Chondrocyte (in vitro differentiated cells): ENCODE results near the gene PTPRC. TPM values are rescaled to one million over a fixed set of nuclear protein-coding genes. Genes with fewer than 3 reads are reported as not detected.

Experiments
- DNase-seq: peaks from one replicate; pipeline ENCODE4 v3.0.0; 2021; ENCODE audit warnings: mixed read lengths, low spot score
- H3K27ac Mint-ChIP-seq: one replicate; pipeline ENCODE4 v1.8.0; 2021; ENCODE audit warnings: mild to moderate bottlenecking, moderate library complexity, mixed read lengths; ENCODE audit not compliant: unreplicated experiment
- H3K27me3 Mint-ChIP-seq: 2 replicates; pipeline ENCODE4 v1.8.0; 2021; ENCODE audit warnings: low read depth, mixed read lengths
- H3K36me3 Mint-ChIP-seq: 2 replicates; pipeline ENCODE4 v1.8.0; 2021; ENCODE audit warnings: low read depth, mixed read lengths
- H3K4me1 Mint-ChIP-seq: 2 replicates; pipeline ENCODE4 v1.8.0; 2021; ENCODE audit warnings: low read depth, mild to moderate bottlenecking, mixed read lengths
- H3K4me3 Mint-ChIP-seq: one replicate; pipeline ENCODE4 v1.8.0; 2021; ENCODE audit warnings: mild to moderate bottlenecking, moderate library complexity, mixed read lengths; ENCODE audit not compliant: unreplicated experiment
- H3K9me3 Mint-ChIP-seq: 2 replicates; pipeline ENCODE4 v1.8.0; 2021; ENCODE audit warnings: low read depth, mixed read lengths
- CTCF ChIP-seq: fragments of 200-600 bp; sonication (generic); IDR thresholded peaks from 2 replicates; pipeline ENCODE4 v1.5.0; 2021; ENCODE audit warnings: antibody characterized with exemption, mild to moderate bottlenecking, moderate library complexity
- total RNA-seq: library from RNA; stranded (reverse); gene quantifications from 3 replicates; pipeline ENCODE4 v1.2.1, GENCODE V29; 2021

The PTPRC gene
- total RNA-seq, 1 donor from 2014 or later = not detected

- H3K4me1 Mint-ChIP-seq = peaks cover 19% of the 10 kb centered on the region
- no peak overlapping the region for H3K27ac Mint-ChIP-seq
- no peaks in the 10 kb centered on the region for H3K36me3 Mint-ChIP-seq
- H3K27me3 Mint-ChIP-seq = no peaks in the 10 kb centered on the region
- DNase-seq = no peak
- no peak overlapping the region for H3K4me3 Mint-ChIP-seq
- no peaks in the 10 kb centered on the region for H3K9me3 Mint-ChIP-seq
- no peak for TF ChIP-seq CTCF
Observed at GRCh38 chr1:198612471-198613260, 26.2 kb upstream of the PTPRC start.

DNA sequence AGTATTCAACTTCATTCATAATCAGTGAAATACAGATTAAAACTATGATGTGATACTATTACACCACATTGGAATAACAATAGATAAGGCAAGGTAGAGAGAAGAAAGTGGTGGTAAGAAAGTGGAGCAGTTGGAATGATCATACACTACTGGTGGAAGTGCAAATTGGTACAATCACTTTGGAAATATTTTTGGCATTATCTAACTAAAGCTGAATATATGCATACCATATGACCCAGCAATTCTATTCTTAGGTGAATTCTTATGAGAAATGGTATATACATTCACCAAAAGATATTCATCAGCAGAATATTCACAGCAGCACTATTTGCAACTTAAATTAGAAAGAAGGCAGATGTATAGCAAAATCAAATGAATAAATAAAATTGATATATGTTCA is 21.4 kb upstream of the PTPRC start:
- Mint-ChIP-seq H3K27ac (no peak overlapping the region), H3K4me3 (no peak overlapping the region), H3K36me3 (no peaks in the 10 kb centered on the region), H3K9me3 (no peaks in the 10 kb centered on the region), H3K27me3 (no peaks in the 10 kb centered on the region), H3K4me1 (no peaks in the 10 kb centered on the region)
- DNase-seq = no peak
- TF ChIP-seq CTCF = no peak

DNA sequence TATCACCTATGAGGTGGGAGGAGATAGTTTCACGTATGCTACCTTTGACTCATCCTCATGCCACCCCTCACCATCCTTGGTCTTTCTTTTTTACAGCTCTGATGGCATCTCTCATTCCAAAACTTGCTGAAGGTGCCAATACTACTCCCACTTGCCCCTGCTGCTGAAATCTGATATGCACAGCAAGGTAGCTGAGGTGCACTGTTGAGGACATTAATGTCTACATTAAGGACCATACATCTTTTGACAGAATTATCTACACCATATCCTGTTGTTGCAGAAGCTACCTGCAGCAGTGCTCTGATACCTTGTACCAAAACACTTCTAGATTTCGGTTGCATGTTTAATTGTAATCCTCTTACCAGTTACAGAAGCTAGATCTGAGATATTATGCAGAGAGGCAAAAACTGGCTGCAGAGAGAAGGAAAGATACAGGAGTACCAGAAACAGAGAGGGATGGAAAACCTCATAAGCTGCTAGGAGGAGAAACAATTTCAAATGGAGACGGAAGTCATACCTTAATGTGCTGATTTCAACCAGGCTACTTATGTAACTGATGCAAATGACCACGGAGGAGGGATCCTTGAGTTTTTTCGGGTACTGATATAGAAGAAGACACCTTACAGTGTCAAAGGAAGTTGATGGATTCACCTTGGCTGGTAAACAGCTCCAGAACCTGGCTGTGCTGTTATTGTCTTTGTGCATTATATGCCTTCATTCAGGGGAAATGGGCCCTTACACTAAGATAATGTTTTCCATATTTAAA is 19.3 kb upstream of the PTPRC start:
- peaks cover 3% of the 10 kb centered on the region for H3K4me1 Mint-ChIP-seq
- no peaks in the 10 kb centered on the region for H3K27me3 Mint-ChIP-seq
- no peak overlapping the region for H3K27ac Mint-ChIP-seq
- no peak for DNase-seq
- no peak for TF ChIP-seq CTCF
- H3K36me3 Mint-ChIP-seq = no peaks in the 10 kb centered on the region
- no peaks in the 10 kb centered on the region for H3K9me3 Mint-ChIP-seq
- H3K4me3 Mint-ChIP-seq = no peak overlapping the region

DNA sequence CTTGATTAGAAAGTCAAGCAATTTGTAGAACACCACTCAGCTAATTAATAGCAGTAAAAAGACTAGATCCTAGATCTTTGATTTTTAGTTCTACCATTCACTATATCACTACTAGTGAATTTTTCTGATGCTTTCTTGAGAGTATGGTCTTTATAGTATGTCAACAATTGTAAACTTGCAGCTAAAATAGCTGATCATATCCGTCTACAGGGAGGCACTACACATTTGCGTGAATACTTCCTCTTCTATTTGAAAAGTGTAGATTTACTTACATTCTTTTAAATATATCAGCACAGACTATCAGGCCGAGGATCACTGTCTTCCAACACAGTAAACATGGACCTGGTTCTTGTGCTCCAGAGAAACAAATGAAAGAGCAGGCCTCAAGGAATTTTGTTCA is 18.6 kb upstream of the PTPRC start:
- no peak overlapping the region for H3K4me3 Mint-ChIP-seq
- DNase-seq = no peak
- peaks cover 3% of the 10 kb centered on the region for H3K4me1 Mint-ChIP-seq
- H3K36me3 Mint-ChIP-seq = no peaks in the 10 kb centered on the region
- H3K9me3 Mint-ChIP-seq = no peaks in the 10 kb centered on the region
- TF ChIP-seq CTCF = no peak
- no peak overlapping the region for H3K27ac Mint-ChIP-seq
- H3K27me3 Mint-ChIP-seq = no peaks in the 10 kb centered on the region

DNA sequence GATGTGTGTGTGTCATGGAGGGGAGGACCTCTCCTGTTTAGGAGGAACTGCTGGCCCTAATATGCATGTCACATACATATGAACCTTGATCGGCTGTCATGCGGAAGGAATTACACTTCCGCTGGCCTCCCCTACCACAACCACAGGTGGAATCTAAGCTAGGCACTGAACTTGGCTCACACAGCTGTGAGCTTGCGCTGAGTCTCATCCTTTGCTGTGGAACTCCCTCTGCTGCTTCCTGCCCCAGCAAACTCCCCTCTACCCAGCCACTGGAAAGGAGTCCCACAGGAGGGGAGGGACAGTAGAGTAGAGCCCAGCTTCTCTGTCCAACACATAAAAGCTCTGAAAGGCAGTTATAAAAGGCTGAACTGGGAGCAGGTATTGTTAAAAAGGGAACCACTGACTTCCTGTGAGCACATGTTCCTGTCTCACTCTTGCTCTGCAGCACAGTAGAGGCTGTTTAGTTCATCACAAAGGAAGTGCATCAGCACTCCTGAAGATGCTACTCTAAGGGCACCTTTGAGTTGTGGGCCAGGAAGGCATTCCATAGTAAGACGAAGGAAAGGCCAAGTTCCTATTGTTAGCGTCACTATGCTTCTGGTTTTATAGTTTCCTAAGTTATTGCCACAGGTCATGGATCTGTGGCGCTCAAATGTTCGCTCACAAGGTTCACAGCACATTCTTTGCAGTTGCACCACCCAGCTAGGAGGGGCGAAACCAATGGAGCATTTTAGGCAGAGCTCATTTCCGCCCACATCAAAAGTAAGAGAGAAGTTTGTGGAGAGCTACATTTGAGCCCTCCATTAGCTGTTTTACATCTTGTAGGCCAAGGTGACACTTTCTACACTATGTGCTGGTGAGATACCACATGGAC is 17.7 kb upstream of the PTPRC start:
- Mint-ChIP-seq H3K27me3 (no peaks in the 10 kb centered on the region), H3K27ac (no peak overlapping the region), H3K9me3 (no peaks in the 10 kb centered on the region), H3K4me1 (peaks cover 3% of the 10 kb centered on the region), H3K36me3 (no peaks in the 10 kb centered on the region), H3K4me3 (no peak overlapping the region)
- no peak for TF ChIP-seq CTCF
- no peak for DNase-seq
